DMS 273 (cell line): ENCODE measurements around the gene LAMB2.
A peak's percentile ranks its signal among the peaks of the same experiment; 100 is the strongest.

Experiments used
- DNase-seq: peaks from one replicate; lab custom pipeline; 2025; ENCODE audit not compliant: unreplicated experiment; lab: John Stamatoyannopoulos, UW

The LAMB2 gene

GRCh38 chr3:49161808-49162530, 29.1 kb upstream of the LAMB2 start:
- no peak for DNase-seq

DNA sequence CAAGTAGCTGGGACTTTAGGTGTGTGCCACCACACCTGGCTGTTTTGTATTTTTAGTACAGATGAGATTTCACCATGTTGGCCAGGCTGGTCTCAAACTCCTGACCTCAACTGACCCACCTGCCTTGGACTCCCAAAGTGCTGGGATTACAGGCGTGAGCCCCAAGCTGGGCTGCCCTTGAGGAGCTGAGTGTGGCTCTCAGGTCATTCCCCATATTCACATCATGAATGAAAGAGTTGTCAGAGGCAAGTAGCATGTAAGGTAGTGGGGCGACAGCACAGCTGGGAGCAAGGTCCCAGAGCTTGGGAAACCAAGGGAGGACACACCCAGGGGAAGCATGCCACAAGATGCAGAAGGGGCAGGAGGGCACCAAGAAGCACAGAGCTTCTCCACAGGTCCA, 28.3 kb upstream of the LAMB2 start:
- no peak for DNase-seq

DNA sequence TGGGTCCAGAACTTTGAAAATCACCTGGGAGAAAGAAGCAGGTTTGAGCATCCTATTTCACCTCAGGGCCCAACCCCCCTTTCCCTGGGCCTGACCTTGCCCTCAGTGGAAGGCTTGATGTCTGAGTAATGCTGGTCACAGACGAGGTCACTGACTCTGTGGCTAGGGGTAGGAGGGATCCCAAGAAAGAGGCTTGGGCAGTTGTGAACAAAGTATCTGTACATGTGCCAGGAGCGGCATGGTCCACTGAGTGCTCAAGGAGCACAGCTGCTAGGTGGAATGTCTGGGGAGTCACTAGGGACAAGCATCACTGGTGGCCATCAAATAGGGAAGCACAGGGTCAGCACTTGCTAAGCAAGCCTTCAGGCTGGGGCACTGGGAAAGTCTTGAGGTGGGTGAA, 25.9 kb upstream of the LAMB2 start:
- no peak for DNase-seq

- peak; percentile 50 for DNase-seq
These were observed 25.4 kb upstream of the LAMB2 start for GRCh38 chr3:49158103-49158709.

DNA sequence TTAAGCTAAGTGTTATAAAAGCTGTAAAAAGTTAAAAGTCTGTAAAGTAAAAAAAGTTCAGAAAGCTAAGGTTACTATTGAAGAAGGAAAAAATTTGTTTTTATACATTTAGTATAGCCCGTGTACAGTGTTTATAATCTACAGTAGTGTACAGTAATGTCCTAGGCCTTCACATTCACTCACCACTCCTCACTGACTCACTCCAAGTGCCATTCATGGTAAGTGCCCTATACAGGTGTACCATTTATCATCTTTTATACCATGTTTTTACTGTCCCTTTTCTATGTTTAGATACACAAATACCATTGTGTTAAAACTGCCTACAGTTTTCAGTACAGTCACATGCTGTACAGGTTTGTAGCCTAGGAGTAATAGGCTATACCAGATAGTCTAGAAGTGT, 24.4 kb upstream of the LAMB2 start:
- DNase-seq: no peak

DNA sequence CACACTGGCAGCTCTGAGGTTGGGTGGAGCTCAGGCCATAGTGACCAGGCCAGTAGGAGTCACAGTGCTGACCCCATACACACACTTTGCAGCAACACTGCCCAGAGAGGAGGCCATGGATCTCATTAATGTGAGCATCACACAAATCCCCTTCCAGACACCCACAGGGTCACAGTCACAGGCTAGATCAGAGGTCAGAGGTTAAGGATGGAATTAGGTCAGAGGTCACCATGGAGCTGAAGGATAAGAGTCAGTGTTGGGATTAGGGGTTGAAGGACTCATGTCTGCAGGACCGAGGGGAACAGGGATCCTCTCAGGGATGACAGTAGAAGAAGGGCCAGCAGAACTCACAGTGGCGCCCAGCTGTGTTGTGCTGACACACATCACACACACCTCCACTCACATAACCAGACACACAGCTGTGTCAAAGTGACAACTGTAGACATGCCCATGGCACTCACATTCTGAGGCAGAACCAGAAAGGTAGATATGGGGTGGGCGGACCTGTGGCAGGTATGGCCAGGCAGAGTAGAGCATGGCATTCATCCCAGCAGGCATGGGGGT, 20.6 kb upstream of the LAMB2 start:
- DNase-seq: no peak

DNA sequence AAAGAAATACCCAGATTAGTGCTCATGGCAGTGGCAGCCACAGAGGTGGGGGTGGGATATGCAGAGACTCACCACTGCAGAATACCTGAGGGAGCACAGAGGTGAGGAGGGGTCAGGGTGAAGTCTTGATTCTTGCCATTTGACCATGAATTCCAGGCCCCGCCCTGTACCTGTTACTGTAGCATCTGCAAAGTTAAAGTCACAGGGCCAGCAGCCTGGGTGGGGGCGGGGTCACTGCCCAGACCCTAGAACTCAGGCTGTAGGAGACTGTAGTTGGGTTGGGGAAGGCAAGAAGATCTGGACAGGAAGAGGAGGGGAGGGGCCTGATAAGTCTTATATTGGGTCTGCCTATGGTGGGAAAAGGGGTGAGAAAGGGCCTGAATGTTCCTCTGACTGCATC, 18.8 kb upstream of the LAMB2 start:
- no peak for DNase-seq

GRCh38 chr3:49148159-49148558, 15.3 kb upstream of the LAMB2 start:
- no peak for DNase-seq

DNA sequence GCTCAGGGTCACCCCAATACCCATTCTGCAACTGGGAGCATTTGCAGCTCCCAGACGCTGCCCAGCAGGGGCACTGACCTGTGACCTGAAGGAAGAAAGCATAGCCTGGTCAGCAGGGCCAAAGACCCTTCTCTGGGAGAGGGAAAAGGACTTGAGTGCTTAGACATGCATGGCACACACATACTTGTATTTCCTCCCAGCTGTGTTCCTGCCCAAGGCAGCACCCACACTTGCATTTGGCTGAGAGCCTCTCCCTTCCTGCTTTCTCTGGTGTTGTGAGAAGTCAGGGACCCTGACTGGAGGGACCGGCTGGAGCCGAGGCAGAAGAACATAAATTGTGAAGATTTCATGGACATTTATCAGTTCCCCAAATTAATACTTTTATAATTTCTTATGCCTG, 7.2 kb upstream of the LAMB2 start:
- no peak for DNase-seq

DNA sequence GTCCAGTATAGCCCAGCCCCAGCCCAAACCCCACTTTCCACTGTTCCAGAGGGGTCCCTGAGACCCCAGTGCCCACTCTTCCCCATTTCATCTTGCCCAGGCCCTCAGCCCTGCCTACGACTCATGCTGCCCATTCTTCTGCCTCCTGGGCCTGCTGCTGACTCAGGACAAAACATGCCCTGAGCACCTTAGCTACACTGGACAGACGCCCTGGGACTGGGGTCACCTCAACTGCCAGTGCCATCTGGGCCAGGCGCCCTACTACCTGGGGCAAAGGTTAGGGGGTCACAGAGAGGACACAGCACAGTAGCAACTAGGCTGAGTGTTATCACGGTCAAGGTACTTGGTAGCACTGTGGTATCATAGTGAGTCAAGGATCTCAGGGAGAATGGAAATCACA, 2.6 kb upstream of the LAMB2 start:
- DNase-seq: no peak

GRCh38 chr3:49134471-49135265, 1.8 kb upstream of the LAMB2 start:
- no peak for DNase-seq

GRCh38 chr3:49133226-49133951, 539 bp upstream of the LAMB2 start:
- peak; percentile 87 for DNase-seq

GRCh38 chr3:49132073-49132436, 795 bp downstream of the LAMB2 start:
- DNase-seq: no peak

GRCh38 chr3:49131576-49131975, 1.3 kb downstream of the LAMB2 start:
- no peak for DNase-seq

DNA sequence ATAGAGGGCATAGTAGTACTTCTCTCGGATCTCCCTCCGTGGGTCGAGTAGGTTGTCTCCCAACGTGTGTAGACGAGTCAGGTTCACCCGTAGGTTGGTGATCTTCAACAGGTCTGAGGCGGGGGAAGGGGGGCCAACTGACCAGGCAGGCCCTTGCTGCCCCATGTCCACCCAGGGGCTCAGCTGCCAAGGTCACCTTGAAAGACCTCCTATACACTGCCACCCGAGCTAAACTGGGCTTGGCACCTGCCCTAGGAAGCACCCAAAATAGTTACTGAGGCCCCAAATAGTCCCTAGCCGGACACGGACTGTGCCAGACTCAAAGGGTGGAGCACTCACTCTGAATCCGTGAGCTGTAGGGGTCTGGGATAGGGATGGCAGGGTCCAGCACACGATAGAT, 1.8 kb downstream of the LAMB2 start:
- no peak for DNase-seq

DNA sequence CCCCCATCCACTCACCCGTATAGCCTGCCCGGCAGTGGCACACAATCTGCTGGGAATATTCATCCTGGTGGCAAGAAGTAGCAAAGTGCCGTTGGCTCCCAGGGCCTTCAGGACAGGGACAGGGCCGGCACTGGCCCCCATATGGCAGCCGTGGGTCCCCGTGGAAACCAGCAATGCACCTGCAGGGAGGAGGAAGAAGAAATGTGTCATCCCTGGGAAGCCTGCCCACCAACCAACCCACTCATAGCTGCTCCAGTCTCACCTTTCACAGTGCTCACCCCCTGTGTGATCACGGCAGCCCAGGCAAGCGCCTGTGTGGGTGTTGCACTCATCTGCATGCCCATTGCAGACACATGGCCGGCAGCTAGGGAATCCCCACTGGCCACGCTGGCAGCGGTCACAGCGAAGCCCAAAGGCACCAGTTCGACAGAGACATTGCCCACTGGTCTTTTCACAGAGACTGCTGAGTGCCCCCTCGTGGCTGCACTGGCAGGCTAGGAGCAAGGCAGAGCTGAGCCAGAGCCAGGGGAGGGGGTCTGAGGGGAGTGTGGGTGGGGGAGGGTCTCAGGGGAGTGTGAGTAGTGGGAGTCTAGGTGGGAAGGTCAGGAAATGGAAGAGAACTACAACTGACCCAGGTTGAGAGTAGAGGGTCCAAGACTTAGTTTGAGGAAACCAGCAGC, 7.7 kb downstream of the LAMB2 start:
- no peak for DNase-seq

DNA sequence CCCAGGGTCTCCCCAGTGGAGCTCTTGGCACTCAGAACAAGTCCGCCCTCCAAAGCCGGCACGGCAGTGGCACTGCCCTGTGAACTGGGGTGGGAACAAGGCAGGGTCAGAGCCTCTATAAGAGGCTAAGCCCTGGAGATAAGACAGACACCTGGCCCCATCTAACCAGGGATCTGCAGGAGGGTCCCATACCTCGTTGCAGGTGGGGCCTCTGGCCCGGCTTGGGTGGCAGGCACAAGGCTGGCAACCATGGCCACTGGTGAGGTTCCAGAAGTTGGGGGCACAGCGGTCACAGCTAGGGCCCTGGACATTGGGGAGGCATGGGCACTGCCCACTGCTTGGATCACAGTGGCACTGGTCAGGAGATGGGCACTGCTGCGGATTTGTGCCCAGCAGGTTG, 8.6 kb downstream of the LAMB2 start:
- DNase-seq: no peak

DNA sequence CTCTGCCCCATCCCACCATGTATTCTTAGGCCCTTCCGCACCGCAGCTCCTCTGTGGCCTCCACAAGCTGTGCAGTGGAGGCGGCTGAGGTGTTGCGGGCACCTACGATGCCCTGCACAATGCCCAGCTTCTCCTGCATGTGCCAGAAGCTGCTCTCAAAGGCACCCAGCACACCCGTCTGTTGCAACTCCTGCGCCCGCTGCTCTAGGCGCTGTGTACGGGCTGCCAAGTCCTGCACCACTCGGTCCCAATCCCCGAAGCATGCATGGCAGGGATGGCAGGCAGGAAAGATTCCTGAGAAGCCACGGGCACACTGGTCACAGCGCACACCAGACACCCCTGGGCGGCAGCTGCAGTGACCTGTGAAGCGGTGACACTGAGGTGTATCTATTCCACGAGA, 9.2 kb downstream of the LAMB2 start:
- DNase-seq: no peak

DNA sequence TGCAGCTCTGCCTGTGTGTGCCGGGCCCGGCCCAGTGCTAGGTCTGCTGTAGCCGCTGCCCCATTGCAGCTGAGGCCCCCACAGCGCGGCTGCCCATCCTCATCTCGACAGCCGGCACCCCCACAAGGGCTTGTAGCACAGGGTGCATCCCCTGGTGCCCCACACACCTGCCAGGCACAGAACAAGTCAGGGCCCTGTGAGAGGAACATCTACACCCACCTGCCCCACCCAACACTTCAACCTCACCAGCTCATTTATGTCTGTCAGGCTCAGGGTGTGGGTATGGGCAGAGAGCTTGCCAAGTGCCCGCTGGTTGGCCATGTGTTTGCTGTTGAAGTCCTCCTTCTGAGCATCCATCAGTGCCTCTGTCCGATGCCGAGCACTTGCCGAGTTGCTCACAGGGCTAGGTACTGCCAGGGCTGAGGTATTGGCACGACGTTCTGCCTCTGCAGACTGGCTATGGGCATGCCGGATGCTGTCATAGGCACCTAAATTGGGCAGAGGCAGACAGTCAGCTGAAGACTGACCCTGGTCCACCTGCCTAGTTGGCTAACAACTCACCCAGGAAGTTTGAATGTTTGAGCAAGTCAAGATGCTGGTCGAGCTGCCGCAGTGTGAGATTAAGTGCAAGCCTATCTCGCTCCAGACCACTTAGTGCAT, 9.8 kb downstream of the LAMB2 start:
- no peak for DNase-seq

DNA sequence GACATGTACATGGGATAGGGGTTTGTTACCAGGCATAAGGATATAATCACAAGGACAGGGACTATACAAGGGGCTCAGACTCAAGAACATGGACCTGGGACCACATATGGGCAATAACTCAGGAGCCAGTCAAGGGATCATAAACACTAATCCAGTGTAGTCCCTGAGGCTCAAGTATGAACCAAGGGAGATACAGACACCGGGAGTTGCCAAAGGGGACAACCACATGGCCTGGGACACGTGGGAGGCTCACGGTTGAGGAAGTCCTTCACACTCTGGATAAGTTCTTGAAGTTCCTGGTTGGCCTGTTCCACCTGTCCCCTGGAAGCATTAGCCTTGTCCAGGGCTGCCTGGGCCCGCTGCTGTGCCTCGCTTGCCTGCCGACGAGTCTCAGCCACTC, 10.4 kb downstream of the LAMB2 start:
- no peak for DNase-seq
